Endometrium (tissue), 2 donors: ENCODE results near the gene SCAF1.

ENCODE experiments used
- FAIRE-seq: peaks from 2 replicates; lab custom pipeline; 2012; peaks lifted over from hg19 to GRCh38; lab: Jason Lieb, UNC
- donor health status: control.
- donor health status: control.

Gene SCAF1

DNA sequence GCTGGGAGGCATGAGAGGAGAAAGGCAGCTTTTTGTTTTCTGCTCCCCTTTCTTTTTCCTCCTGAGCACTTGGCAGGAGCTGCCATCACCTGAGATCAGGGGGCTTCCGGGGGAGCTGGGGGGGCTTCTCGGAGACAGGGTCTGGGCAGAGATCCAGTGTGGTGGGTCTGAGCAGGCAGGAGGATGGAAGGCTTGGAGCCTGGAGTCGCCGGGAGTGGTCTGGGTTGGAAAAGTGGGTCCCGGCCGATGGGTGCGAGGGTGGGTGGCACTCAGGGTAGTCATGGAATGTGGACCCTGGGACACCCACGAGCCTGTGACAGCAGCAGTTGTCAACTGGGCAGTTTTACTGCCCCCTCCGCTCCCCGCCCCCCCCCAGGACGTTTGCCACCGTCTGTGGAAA, 45.1 kb downstream of the SCAF1 start:
- no peak for FAIRE-seq

- no peak for FAIRE-seq
Observed at GRCh38 chr19:49687566-49688316, 45.7 kb downstream of the SCAF1 start.

GRCh38 chr19:49688531-49689132, 46.6 kb downstream of the SCAF1 start:
- FAIRE-seq, result no peak

- FAIRE-seq, result no peak
Observed at GRCh38 chr19:49689133-49690078, 47.4 kb downstream of the SCAF1 start, which contains the start of gene ADM5. ADM5 (plus strand) TSS chr19:49689594; CDS start chr19:49689838, 244 bp downstream.

GRCh38 chr19:49690079-49690655, 48.2 kb downstream of the SCAF1 start:
- FAIRE-seq, result no peak

DNA sequence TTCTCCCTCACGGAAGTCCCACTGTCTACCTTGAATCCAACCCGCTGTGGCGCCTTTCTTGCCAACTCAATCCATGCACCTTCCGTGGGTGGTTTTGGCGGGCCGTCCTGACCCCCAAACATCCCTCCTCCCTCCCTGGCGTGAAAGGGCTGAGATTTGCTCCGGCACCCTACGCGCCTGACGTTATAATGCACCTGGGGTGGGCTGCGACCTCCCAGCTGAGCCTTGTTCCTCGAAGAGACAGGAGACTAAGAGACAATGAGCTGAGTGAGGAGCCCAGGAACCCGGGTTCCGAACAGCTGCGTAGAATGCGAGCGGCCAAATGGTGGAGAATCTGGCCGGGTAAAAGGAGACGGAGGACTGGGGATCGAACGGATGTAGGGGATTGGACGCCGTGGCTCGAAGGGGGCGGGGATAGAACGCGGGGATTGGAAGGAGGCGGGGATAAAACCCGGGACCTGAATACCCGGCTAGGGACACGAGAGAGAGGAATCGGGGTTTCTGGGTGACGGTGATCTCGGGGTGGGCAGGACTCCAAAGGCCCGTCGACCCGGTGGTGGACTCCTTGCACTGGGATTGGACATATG, 48.7 kb downstream of the SCAF1 start, which contains the start of gene CPT1C:
CPT1C (plus strand) TSS at position 461 of the 587 bp plus-strand sequence. CDS start 1,137 bp downstream, outside the sequence.
- FAIRE-seq, result peak; percentile 72

- no peak for FAIRE-seq
Observed at GRCh38 chr19:49691243-49692146, 49.5 kb downstream of the SCAF1 start.

DNA sequence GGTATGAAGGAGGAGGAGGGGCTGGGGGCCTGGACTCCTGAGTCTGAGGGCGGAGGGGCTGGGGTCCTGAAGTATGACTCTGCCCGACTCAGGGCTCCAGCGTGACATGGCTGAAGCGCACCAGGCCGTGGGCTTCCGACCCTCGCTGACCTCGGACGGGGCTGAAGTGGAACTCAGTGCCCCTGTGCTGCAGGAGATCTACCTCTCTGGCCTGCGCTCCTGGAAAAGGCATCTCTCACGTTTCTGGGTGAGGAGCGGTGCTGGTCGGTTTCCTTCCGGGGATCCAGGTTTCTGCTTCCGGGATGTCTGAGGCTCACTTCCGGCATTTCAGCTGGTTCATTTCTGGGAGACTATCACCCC, 50.1 kb downstream of the SCAF1 start:
- FAIRE-seq, result no peak

DNA sequence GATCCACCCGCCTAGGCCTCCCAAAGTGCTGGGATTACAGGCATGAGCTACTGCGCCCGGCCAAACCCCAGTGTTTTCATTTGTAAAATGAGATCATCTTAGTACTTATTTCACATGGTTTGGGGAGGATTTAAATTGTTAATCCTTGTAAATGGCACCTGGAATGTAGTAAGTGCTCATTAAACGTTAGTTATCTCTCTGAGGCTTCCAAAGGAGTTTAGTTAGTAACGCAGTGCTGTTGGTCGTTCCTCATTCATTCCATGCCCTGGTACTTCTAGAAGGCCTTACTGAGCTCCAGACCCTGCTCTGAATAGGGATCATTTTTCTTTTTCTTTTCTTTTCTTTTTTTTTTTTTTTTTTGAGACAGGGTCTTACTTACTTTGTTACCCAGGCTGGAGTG, 54.1 kb downstream of the SCAF1 start:
- no peak for FAIRE-seq

- no peak for FAIRE-seq
Observed at GRCh38 chr19:49696865-49697264, 54.9 kb downstream of the SCAF1 start.

- FAIRE-seq, result no peak
Observed at GRCh38 chr19:49699364-49699763, 57.4 kb downstream of the SCAF1 start.

- no peak for FAIRE-seq
Observed at GRCh38 chr19:49700563-49700962, 58.6 kb downstream of the SCAF1 start.

GRCh38 chr19:49701271-49701786, 59.3 kb downstream of the SCAF1 start:
- FAIRE-seq, result no peak

DNA sequence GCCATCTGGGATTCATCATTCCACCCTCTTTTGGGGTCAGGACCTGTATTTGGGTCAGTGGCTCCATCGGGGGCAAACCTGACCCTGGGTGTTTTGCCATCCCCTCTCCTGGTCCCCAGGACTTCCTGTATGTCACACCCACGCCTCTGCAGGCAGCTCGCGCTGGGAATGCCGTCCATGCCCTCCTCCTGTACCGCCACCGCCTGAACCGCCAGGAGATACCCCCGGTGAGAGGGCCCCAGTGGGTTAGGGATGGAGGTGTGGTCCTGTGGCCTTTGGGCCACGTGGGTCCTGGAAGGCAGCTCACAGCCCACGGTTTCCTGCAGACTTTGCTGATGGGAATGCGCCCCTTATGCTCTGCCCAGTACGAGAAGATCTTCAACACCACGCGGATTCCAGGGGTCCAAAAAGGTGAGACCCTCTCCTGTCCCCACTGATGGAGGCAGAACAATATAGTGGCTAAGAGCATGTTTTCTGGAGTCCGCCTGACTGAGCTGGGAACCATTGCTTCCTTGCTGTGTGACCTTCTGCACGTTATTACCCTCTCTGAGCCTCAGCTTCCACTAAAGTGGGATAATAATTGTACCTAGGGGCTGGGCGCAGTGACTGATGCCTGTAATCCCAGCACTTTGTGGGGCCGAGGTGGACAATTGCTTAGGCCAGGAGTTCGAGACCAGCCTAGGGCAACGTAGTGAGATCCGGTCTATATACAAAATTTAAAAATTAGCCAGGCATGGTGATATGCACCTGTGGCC, 63.1 kb downstream of the SCAF1 start:
- FAIRE-seq, result no peak

- FAIRE-seq, result no peak
Observed at GRCh38 chr19:49705919-49706318, 63.9 kb downstream of the SCAF1 start.
